Right atrium auricular region (tissue), 2 donors: Measurements from ENCODE around the gene ILDR2. TPM values are rescaled to one million over a fixed set of nuclear protein-coding genes. Genes with fewer than 3 reads are reported as not detected.

ENCODE experiments used
- DNase-seq: peaks from one replicate; pipeline ENCODE4 v3.0.0-alpha.2; 2019; ENCODE audit warnings: low spot score
- H3K27ac ChIP-seq, 2 donors: fragments of 200-600 bp; sonication (generic); 1 replicate in 1 of 2; 2 replicates in 1 of 2; pipeline ENCODE4 v1.5.1; 2016 to 2019
- H3K27me3 ChIP-seq, 2 donors: fragments of 200-600 bp; sonication (generic); one replicate each; pipeline versions ENCODE4 v1.5.1 to v1.6.0; 2017 to 2019
- H3K36me3 ChIP-seq: fragments of 200-600 bp; sonication (generic); one replicate; pipeline ENCODE4 v1.5.1; 2016
- H3K4me1 ChIP-seq, 2 donors: fragments of 200-600 bp; sonication (generic); one replicate each; pipeline versions ENCODE4 v1.5.1 to v1.6.0; 2017 to 2019
- H3K4me3 ChIP-seq, 2 donors: fragments of 200-600 bp; sonication (generic); 1 replicate in 1 of 2; 2 replicates in 1 of 2; pipeline ENCODE4 v1.5.1; 2017 to 2019; ENCODE audit warnings: mild to moderate bottlenecking in 1 of 2, moderate library complexity in 1 of 2
- H3K9me3 ChIP-seq, 2 donors: fragments of 200-600 bp; sonication (generic); one replicate each; pipeline ENCODE4 v1.5.1; 2019
- total RNA-seq, 2 donors: library from RNA; depleted of rRNA; stranded (reverse); fragments of >200 nt; gene quantifications; one replicate each; pipeline ENCODE4 v1.1.0, GENCODE V29; 2016
- TF ChIP-seq, protein P1 (sequence below), 2 donors: fragments of 200-600 bp; sonication (generic); IDR thresholded peaks; one replicate each; pipeline ENCODE4 v1.5.1; 2019; ENCODE audit warnings: antibody characterized with exemption in 2 of 2

The ILDR2 gene
- total RNA-seq, 2 donors from 2014 or later, result 7.3 to 23.2 TPM

DNA sequence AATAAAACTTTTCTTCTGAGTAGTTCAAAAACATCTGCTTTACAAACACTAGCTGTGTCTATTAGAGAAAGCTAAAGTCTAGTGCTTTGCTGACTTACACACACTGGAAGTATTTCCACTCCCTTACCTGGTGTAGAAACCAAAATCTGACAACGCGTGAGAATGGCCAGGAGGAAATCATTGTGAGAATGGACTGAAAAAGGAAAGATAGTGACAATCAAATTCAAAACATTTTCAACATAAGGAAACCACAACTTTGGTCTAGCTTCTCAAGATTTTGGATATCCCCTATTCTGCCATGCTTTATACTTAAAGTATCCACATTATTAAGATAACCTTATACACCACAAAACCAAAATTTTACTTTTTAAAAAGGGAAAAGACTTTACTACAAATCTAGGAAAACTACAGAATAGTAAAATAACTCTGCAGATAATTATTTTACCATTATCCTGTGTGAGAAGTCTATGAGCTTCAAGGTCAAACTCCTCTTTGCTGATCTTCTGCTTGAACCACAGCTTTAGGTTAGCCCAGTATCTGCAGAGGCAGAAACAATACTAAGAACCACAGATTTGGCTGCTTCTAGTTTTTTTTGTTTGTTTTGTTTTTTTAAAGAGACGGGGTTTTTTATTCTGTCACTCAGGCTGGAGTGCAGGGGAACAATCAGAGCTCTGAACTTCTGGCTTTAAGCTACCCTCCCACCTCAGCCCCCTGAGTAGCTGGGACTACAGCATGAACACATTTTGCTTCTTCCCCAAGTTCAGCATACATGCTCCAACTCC lies 105.8 kb downstream of the ILDR2 start:
- Histone ChIP-seq H3K27ac (no peak overlapping the region), H3K4me1 (peaks cover 0 to 42% of the 10 kb centered on the region in 2 donors), H3K4me3 (no peak overlapping the region), H3K27me3 (no peaks in the 10 kb centered on the region), H3K9me3 (no peaks in the 10 kb centered on the region), H3K36me3 (peaks cover 26% of the 10 kb centered on the region)
- DNase-seq, result no peak
- TF ChIP-seq, protein P1, sequence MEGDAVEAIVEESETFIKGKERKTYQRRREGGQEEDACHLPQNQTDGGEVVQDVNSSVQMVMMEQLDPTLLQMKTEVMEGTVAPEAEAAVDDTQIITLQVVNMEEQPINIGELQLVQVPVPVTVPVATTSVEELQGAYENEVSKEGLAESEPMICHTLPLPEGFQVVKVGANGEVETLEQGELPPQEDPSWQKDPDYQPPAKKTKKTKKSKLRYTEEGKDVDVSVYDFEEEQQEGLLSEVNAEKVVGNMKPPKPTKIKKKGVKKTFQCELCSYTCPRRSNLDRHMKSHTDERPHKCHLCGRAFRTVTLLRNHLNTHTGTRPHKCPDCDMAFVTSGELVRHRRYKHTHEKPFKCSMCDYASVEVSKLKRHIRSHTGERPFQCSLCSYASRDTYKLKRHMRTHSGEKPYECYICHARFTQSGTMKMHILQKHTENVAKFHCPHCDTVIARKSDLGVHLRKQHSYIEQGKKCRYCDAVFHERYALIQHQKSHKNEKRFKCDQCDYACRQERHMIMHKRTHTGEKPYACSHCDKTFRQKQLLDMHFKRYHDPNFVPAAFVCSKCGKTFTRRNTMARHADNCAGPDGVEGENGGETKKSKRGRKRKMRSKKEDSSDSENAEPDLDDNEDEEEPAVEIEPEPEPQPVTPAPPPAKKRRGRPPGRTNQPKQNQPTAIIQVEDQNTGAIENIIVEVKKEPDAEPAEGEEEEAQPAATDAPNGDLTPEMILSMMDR (IDR thresholded peaks at IDR 0.05), result no peak

DNA sequence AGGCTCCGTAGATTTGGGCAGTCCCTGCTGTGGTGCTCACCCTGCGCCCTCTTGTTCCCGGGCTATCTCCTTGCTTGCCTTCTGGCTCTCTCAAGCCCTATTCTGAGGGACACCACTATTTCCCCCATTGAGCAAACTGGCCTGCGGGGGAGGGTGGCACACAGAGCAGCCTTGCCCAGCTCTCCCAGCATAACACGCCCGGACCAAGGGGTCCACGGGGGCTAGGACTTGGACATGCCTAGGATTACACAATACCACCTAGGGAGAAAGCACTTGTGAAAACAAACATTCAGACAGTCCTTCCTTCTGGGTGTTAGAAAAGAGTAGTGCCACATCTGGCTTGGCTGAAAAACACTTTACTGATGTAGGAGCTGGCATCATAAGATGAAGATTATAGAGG lies 106.7 kb downstream of the ILDR2 start:
- DNase-seq, result no peak
- Histone ChIP-seq H3K27me3 (no peaks in the 10 kb centered on the region), H3K27ac (no peak overlapping the region), H3K4me3 (no peak overlapping the region), H3K4me1 (peaks cover 0 to 35% of the 10 kb centered on the region in 2 donors), H3K36me3 (peaks cover 33% of the 10 kb centered on the region), H3K9me3 (no peaks in the 10 kb centered on the region)
- TF ChIP-seq, protein P1 (IDR thresholded peaks at IDR 0.05), result no peak

DNA sequence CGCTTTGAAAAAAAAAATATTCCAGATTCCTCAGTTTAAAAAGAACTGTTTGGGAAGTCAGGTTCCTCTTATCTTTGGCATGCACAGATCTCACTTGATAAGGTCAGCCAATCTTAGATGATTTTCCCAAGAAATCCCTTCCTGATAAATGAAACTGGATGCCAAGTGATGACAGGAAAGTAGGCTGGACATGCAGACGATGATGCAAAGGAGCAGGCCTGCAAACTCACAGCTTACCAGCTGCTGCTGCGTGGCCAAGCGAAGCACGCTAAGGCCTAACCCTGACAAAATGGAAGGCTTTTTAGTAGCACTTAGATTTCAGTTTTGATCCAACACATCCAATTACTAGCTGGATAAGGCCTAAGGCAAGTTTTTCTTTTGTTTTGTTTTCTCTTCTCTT lies 109.4 kb downstream of the ILDR2 start:
- no peak overlapping the region for H3K27ac ChIP-seq
- peaks cover 0 to 14% of the 10 kb centered on the region in 2 donors for H3K4me1 ChIP-seq
- H3K4me3 ChIP-seq, result no peak overlapping the region
- no peaks in the 10 kb centered on the region for H3K9me3 ChIP-seq
- TF ChIP-seq, protein P1 (IDR thresholded peaks at IDR 0.05), result no peak
- no peaks in the 10 kb centered on the region for H3K27me3 ChIP-seq
- H3K36me3 ChIP-seq, result peaks cover 60% of the 10 kb centered on the region
- DNase-seq, result no peak

DNA sequence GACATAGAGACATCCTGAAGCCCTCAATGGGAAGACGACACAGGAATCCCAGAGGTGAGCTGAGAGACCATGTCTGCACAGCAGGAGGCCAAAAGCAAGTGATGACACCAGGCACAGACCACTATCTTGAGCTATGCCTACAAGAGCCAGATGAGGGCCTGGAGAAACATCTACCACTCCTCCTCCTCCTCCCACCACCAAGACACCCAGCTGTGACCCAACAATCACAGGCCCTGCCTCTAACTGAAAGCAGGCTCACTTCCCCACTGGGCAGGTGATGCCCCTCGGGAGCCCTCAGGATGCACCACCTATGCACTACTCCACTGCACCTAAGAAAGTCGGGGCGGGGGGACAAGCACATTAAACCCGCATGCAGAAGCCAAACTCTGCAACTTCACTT lies 115.7 kb downstream of the ILDR2 start:
- Histone ChIP-seq H3K4me1 (peaks cover 0 to 15% of the 10 kb centered on the region in 2 donors), H3K27ac (no peak overlapping the region), H3K27me3 (no peaks in the 10 kb centered on the region), H3K4me3 (no peak overlapping the region), H3K36me3 (peaks cover 54% of the 10 kb centered on the region), H3K9me3 (no peaks in the 10 kb centered on the region)
- TF ChIP-seq, protein P1 (IDR thresholded peaks at IDR 0.05), result no peak
- no peak for DNase-seq

DNA sequence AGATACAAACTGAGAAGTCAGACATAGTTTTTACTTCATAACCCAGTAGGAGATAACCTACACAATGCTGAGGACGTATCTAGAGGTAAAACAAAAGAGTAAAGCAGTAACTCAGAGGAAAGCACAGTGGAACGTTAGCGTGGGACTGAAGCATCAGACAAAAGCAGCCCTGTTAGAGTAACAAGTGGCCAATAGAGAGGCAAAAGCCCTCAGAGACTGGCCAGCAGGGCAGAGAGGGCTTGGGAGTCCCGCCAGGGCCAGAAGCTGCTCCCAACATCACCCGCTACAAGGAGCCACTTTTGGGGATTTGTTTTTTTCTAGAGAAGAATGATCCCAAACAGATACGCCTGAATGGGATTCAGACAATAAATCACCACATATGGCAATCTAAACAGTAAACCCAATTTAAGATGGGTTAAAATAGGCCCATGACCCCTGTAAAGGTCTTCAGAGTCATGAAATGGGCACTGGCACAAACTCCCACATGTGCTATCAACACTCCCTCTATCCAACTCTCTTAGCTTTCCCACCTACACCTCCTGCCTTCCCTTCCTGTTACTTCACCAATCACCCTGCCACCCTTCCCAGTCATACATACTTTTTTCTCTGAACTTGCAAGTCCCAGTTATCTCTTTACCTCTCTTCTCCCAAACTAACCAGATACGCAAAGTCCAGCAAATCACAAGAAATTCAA lies 116.5 kb downstream of the ILDR2 start:
- Histone ChIP-seq H3K9me3 (no peaks in the 10 kb centered on the region), H3K4me1 (peaks cover 0 to 15% of the 10 kb centered on the region in 2 donors), H3K36me3 (peaks cover 55% of the 10 kb centered on the region), H3K4me3 (no peak overlapping the region), H3K27me3 (no peaks in the 10 kb centered on the region), H3K27ac (no peak overlapping the region)
- DNase-seq, result no peak
- TF ChIP-seq, protein P1 (IDR thresholded peaks at IDR 0.05), result no peak

Other genes with a start within 250 kb of the ILDR2 start
- 10 to 100 TPM; 15.8 to 20.2 TPM for gene POGK, start 136.1 kb downstream of the ILDR2 start, total RNA-seq
- gene TADA1, start 99.3 kb downstream of the ILDR2 start, total RNA-seq, result 10 to 100 TPM; 10.9 to 11.1 TPM
- gene MAEL, start 13.7 kb upstream of the ILDR2 start, total RNA-seq, result 1 to 10 TPM; 6.7 to 8.5 TPM
- 1 to 10 TPM in 1 of 2 donors, not detected in 1; 1.5 TPM for gene GPA33, start 114.8 kb upstream of the ILDR2 start, total RNA-seq
- 100 to 1,000 TPM in 1 of 2 donors, 10 to 100 TPM in 1; 60.2 to 148 TPM for gene STYXL2, start 118.5 kb upstream of the ILDR2 start, total RNA-seq
- gene POU2F1, start 245.3 kb upstream of the ILDR2 start, total RNA-seq, result 10 to 100 TPM in 1 of 2 donors, 1 to 10 TPM in 1; 7.7 to 10.9 TPM